Raji (cell line): ENCODE data around the gene MCRIP2.

Experiments
- POLR2A ChIP-seq: IDR thresholded peaks from 2 replicates; pipeline ENCODE4 v1.6.1; 2011; ENCODE audit warnings: low read depth, low read length, control low read depth; ENCODE audit not compliant: insufficient read depth

The MCRIP2 gene, protein sequence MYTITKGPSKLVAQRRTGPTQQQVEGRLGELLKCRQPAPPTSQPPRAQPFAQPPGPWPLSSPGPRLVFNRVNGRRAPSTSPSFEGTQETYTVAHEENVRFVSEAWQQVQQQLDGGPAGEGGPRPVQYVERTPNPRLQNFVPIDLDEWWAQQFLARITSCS

DNA sequence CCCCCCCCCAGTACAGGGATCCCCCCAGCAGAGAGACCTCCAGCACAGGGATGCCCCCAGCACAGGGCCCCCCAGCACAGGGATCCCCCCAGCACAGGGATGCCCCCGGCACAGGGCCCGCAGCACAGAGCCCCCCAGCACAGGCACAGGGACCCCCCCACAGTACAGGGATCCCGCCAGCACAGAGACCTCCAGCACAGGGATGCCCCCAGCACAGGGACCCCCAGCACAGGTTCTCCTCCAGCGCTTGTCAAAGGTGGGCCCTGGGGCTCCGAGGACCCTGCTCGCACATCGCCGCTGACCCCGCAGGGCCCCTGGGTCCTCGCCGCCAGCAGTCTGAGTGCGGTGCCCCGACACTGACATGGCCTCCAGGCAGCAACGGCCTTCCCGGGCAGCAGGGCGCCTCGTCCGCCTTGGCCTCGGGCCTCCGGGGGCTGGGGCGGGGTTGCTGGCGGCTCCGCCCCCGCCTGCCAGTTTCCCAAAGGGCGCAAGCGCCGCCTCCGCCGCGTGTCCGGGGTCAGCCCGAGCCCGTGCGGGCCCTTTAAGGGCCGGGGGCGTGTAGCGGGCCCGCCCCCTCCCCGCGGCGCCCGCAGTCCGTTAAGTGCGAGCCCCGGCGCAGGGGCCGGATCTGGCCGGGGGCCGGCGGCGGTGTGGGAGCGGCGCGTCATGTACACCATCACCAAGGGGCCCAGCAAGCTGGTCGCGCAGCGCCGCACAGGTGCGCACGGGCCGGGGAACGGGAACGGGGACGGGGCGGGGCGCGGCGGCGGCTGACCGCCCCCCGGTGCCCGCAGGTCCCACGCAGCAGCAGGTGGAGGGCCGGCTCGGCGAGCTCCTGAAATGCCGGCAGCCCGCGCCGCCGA is at the start of gene MCRIP2:
Gene MCRIP2, plus strand, starts transcription at position 503 of the 863 bp plus-strand sequence. Its CDS starts 164 bp downstream, at position 667.
- TF ChIP-seq POLR2A: peak; percentile 92

DNA sequence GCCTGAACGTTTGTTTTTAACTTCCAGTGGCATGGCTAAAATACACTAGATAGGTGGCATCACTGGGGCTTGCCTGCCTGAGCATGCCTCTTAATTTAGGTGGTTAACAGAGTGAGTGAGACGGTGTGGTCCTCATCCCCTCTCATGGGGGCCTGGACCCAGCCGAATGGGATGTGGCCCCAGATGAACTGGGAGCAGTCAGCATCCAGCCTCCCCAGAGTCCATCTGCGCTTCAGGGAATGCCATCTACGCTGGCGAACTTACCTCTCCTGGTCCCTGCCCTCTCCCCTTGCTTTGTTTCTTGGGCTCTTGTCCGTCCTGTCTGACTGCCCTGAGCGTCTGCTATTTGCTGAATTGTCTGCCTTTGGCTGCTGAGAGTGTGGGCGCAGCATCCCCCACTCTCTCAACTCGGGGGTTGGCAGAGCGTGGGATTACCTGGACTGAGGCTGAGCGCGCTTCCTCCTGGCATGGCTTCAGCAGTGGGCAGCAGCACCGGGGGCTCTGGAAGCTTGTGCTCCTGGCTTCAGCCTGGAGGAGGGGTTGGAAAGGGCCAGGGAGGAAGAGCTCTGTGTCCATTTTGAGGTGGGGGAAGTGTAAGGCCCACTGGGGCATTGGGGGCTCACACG is 49.6 kb upstream of the MCRIP2 start:
- no peak for TF ChIP-seq POLR2A

DNA sequence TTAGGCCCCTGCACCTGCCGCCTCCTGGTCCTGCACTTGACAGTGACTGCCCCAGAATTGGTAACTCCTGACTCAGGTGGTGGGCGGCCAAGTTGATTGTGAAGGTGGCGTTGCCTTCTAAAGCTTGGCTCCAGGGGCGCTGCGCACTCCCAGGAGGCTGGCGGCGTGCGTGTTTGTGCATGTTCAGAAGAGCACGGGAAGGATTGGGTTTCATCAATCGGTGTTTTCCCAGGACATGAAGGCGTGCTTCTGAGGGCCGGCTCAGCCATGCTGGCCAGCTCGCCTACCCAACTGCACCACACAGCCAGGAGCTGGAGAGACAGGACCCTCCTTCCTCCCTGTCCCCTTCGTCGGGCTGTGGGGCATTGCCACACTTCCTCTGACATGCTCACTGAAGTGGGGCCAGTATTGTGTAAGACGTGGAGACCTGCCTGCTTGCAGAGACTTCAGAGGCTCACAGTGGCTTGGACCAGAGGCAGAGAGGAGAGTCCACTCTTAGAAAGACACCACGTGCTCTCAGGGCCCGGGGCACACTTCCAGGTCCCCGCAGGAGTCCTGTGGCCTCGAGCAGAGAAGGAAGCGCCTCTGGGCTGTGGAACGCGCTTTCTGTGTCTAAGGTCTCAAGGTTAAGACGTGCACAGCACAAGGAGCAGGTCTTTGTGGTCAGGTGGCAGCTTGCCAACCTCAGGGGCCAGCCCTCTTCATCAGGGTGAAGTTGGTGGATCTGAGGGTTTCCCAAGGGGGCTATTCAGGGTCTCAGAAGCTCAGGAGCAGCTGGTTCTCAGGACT is 48.9 kb upstream of the MCRIP2 start:
- no peak for TF ChIP-seq POLR2A

DNA sequence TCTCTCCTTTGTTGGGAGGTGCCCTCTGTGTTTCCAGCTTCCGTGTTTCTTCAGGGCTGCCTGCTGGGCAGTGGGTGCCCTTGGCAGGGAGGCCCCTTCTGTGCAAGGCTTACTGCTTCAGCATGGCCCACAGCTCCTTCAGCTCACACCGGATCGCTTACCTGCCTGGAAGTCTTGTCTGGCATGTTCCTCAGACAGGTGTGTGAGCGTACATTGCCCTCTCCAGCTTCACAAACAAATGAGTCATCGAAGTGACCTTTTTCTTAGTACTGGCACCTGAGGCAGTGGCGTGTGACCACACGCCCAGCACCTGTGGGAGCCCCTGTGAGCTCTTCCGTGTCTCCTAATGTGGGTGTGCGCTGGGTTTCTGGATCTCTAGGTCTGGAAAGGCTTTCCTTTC is 48.2 kb upstream of the MCRIP2 start:
- no peak for TF ChIP-seq POLR2A

DNA sequence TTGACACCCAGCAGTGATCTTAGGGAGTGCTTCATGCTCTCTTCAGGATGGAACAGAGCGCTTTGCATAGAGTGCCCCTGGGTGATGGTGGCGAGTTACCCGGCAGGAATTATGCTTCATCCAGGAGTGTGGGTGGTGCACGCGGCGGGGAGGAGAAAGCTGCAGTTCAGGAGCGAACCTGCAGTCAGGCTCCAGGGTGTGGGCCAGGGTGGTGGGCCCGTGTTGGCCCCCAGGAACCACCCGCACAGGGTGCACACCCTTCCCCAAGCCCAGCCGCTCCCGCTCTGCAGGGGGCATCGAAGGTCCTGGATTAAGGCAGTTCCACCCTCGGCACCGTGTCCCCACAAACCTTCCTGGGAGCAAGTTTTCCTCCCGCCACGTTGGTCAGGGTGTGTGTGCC is 47.8 kb upstream of the MCRIP2 start:
- TF ChIP-seq POLR2A: no peak

DNA sequence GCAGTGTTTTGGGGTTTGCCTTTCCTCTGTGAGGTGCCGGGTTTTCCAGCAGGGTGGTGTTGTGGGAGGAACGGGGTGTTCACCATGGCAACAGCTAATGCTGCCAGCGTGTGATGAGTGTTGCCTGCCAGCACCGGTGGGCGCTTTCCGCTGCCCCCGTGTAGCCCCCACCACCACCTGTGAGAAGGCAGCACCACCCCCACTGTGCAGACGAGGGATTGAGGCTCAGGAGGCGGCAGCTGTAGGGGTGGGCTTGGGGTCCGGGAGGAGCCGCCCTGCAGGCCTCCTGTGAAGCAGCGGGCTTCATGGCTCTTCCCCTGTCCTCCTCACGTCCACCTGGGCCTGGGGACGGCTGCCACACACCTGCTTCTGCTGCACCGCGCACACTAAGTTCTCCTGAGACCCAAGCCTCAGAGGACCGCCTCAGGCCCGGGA is 46.5 kb upstream of the MCRIP2 start:
- TF ChIP-seq POLR2A: no peak

DNA sequence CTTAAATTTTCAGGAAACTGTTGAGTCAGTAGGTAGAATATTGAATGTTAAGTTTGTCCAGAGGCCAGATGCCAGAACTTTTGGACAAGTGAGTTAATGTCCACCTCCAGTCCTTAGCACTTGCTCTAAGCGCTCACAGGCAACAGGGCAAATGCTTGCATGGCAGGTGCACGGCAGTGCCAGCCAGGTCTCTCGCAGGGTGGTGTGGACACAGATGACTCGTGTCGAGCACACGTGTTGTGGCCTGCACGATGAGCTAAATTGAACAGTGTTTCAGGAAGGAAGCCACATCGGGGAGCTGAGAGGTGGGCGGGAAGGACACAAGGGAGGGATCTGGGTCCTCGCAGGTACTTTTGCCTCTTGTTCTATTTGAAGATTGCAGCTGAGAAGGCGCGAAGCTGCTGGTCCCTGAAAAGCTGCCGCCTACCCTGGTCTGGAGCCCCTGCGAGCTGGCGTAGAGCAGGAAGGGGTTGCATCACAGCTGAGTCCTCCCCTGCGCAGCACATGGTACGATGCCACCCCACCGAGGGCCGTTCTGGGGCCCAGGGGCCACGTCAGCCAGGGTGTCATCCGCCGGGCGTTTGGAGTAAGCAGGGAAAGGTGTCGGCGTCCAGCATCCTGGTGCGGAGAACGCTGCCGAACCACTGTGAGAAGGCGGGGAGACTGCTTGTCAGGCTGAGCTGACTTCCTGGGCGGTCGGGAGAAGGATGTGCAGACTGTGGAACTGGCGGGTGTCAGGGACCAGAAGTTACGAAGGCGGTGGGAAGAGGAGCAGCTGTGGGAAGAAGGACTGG is 45.5 kb upstream of the MCRIP2 start:
- TF ChIP-seq POLR2A: no peak

DNA sequence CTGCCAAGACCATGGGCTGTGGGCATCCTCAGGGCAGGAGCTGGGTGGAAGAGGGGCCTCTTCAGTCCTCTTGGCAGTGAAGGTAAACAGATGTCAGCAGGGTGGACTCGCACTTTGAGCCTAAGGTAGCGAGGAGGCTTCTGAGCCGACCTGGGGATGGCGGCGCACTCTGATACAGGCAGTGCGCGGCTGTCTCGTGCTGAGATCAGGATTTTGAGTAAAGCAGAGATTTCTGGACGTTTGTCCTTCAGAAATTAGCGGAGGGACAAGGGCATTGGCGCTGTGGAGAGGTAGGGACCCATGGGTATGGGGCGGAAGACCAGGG is 44.9 kb upstream of the MCRIP2 start:
- TF ChIP-seq POLR2A: no peak

DNA sequence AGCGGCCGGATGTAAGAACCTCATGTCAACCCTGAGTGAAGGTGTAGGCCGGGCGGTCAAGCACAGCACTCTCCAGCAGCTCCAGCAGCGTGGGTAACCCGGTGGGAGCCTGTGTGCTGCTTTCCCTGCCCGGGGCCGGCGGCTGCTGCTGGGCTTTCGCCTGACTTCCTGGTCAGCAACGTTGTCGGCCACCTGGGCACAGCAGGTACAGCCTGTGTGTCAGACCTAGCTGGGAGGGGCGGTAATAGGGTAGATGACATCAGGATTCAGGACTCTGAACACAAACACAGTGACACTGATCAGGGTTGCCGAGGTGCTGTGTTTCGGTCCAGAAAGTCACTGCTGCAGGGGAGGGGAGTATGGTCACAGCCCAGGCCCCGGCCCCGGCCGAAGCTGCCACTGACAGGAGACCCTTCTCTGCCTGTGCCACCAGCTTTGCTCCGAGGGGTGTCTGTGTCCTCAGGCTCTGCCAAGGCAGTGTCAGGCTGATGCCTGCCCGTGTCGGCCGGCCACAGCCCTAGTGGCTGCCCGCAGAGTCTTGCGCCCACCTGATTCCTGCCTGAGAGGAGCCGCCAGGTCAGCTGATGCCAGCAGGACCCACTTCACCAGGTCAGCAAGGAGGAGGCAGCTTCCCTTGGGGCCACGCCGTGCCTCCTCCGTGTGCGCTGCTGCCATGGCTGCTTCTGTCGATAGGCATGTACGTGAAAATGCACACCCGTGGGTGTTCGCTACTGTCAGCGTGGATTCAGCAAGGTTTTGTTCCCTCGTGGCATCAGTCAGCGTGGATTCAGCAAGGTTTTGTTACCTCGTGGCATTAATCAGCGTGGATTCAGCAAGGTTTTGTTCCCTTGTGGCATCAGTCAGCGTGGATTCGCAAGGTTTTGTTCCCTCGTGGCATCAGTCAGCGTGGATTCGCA is 42.5 kb upstream of the MCRIP2 start:
- no peak for TF ChIP-seq POLR2A

DNA sequence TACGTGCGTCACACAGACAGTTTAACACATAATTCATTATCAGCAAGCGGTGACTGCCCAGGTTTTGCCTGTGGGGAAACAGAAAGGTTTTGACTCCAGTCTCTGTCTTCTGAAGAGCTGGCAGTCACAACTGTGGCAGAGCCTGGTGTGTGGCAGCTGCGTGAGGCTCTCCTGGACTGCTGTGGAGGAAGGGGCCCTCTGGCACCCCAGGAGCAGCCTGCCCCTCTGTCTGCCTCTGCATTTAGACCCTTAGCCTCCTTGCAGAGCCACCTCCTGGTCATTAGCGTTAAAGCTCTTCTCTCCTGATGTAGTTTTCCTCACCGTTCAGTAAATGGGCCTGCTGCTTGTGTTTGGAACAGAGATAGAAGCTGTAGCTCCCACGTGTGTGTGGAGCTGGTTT is 40.8 kb upstream of the MCRIP2 start:
- no peak for TF ChIP-seq POLR2A

DNA sequence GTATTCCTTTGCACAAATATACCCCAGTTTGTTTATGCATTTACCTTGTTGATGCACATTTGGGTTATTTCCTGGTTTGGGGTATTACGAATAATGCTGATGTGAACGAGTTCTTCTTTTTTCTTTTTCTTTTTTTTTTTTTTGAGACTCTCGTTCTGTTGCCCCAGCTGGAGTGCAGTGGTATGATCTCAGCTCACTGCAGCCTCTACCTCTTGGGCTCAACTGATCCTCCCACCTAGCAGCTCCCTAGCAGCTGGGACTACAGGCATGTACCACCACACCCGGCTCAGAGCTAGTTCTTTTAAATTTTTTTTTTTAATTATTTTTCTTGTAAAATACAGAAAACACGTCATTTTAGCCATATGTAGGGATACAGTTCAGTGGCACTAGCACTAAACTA is 37.7 kb upstream of the MCRIP2 start:
- TF ChIP-seq POLR2A: no peak

DNA sequence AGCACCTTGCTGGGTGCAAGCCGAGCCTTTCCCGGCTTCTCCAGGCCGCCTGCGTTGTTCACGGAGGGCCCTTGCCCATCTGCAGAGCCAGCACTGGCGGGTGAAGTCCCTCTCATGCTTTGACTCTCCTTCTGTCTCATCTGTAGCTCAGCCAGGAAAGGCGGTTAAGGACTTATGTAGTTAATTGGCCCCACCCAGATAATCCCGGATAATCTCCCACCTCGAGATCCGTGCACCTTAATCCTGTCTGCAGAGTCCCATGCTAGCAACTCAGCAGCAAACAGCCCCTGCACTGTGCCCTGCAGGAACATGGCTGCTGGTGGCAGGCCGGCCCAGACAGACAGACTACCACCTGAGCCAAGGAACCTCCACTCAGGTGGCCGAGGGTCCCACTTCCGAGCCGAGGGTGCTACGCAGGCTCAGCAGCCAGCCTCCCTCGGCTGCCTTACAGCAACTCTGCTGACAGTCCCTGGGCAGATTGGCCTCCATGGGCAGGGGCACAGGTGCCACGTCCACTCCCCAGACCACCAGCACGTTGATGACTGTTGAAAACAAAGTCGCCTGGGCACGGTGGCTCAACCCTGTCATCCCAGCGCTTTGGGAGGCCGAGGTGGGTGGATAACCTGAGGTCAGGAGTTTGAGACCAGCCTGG is 34.8 kb upstream of the MCRIP2 start:
- no peak for TF ChIP-seq POLR2A

DNA sequence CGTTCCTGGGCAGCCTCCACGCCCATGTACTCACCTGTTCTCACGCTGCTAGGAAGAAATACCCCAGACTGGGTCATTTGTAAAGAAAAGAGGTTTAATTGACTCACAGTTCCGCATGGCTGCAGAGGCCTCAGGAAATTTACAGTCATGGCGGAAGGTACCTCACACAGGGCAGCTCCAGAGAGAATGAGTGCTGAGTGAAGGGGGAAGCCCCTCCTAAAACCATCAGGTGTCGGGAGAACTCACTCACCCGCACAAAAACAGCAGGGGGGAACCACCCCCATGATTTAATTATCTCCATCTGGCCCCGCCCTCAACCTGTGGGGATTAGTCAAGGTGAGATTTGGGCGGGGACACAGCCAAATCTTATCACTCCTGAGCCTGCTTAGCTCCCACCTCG is 33.6 kb upstream of the MCRIP2 start:
- no peak for TF ChIP-seq POLR2A
